ENCODE measurements around the gene SNX5.

SNX5 gene

GRCh38 chr20:17969884-17970409 is 1.4 kb upstream of the SNX5 start:
- Histone ChIP-seq H3K4me1 (ENCODE audit: control insufficient read depth, insufficient read depth, low read length, poor library complexity, severe bottlenecking) (peaks cover 30% of the 10 kb centered on the region), H3K4me3 (ENCODE audit: insufficient read depth, low read depth, low read length, poor library complexity, severe bottlenecking) (peak overlapping the region; percentile 90), H3K9me3 (ENCODE audit: control insufficient read depth, low read length) (no peaks in the 10 kb centered on the region), H3K36me3 (ENCODE audit: control insufficient read depth, insufficient read depth, low read length) (no peaks in the 10 kb centered on the region), H3K27me3 (replicated peaks; ENCODE audit: control insufficient read depth, insufficient read depth, low read length, poor library complexity, severe bottlenecking) (no peaks in the 10 kb centered on the region), H3K27ac (ENCODE audit: insufficient read depth, low read length, poor library complexity, severe bottlenecking) (peak overlapping the region; percentile 95)
- DNase-seq = peak in 2 of 3 donors; percentile 20

- Histone ChIP-seq H3K4me3 (ENCODE audit: insufficient read depth, low read depth, low read length, poor library complexity, severe bottlenecking) (peak overlapping the region; percentile 90), H3K9me3 (ENCODE audit: control insufficient read depth, low read length) (no peaks in the 10 kb centered on the region), H3K27me3 (replicated peaks; ENCODE audit: control insufficient read depth, insufficient read depth, low read length, poor library complexity, severe bottlenecking) (no peaks in the 10 kb centered on the region), H3K27ac (ENCODE audit: insufficient read depth, low read length, poor library complexity, severe bottlenecking) (peak overlapping the region; percentile 95), H3K4me1 (ENCODE audit: control insufficient read depth, insufficient read depth, low read length, poor library complexity, severe bottlenecking) (peaks cover 36% of the 10 kb centered on the region), H3K36me3 (ENCODE audit: control insufficient read depth, insufficient read depth, low read length) (no peaks in the 10 kb centered on the region)
- DNase-seq = peak; percentile 28 to 30 (median 29)
These were observed 787 bp upstream of the SNX5 start for GRCh38 chr20:17969278-17969883.

GRCh38 chr20:17967521-17968365 is 851 bp downstream of the SNX5 start:
- DNase-seq = peak in 1 of 3 donors; percentile 5
- peak overlapping the region; percentile 90 for H3K4me3 ChIP-seq (ENCODE audit: insufficient read depth, low read depth, low read length, poor library complexity, severe bottlenecking)
- no peaks in the 10 kb centered on the region for H3K27me3 ChIP-seq (replicated peaks; ENCODE audit: control insufficient read depth, insufficient read depth, low read length, poor library complexity, severe bottlenecking)
- no peaks in the 10 kb centered on the region for H3K9me3 ChIP-seq (ENCODE audit: control insufficient read depth, low read length)
- peak overlapping the region; percentile 95 for H3K27ac ChIP-seq (ENCODE audit: insufficient read depth, low read length, poor library complexity, severe bottlenecking)
- H3K36me3 ChIP-seq (ENCODE audit: control insufficient read depth, insufficient read depth, low read length) = no peaks in the 10 kb centered on the region
- H3K4me1 ChIP-seq (ENCODE audit: control insufficient read depth, insufficient read depth, low read length, poor library complexity, severe bottlenecking) = peaks cover 50% of the 10 kb centered on the region

- Histone ChIP-seq H3K36me3 (ENCODE audit: control insufficient read depth, insufficient read depth, low read length) (no peaks in the 10 kb centered on the region), H3K27ac (ENCODE audit: insufficient read depth, low read length, poor library complexity, severe bottlenecking) (peak overlapping the region; percentile 95), H3K4me3 (ENCODE audit: insufficient read depth, low read depth, low read length, poor library complexity, severe bottlenecking) (peak overlapping the region; percentile 90), H3K4me1 (ENCODE audit: control insufficient read depth, insufficient read depth, low read length, poor library complexity, severe bottlenecking) (peaks cover 50% of the 10 kb centered on the region), H3K9me3 (ENCODE audit: control insufficient read depth, low read length) (no peaks in the 10 kb centered on the region), H3K27me3 (replicated peaks; ENCODE audit: control insufficient read depth, insufficient read depth, low read length, poor library complexity, severe bottlenecking) (no peaks in the 10 kb centered on the region)
- no peak for DNase-seq
These were observed 1.9 kb downstream of the SNX5 start for GRCh38 chr20:17966432-17967310.

GRCh38 chr20:17965042-17965697 is 3.4 kb downstream of the SNX5 start:
- no peaks in the 10 kb centered on the region for H3K9me3 ChIP-seq (ENCODE audit: control insufficient read depth, low read length)
- no peaks in the 10 kb centered on the region for H3K27me3 ChIP-seq (replicated peaks; ENCODE audit: control insufficient read depth, insufficient read depth, low read length, poor library complexity, severe bottlenecking)
- H3K36me3 ChIP-seq (ENCODE audit: control insufficient read depth, insufficient read depth, low read length) = no peaks in the 10 kb centered on the region
- DNase-seq = no peak
- peaks cover 38% of the 10 kb centered on the region for H3K4me1 ChIP-seq (ENCODE audit: control insufficient read depth, insufficient read depth, low read length, poor library complexity, severe bottlenecking)
- peak overlapping the region; percentile 95 for H3K27ac ChIP-seq (ENCODE audit: insufficient read depth, low read length, poor library complexity, severe bottlenecking)
- peak overlapping the region; percentile 90 for H3K4me3 ChIP-seq (ENCODE audit: insufficient read depth, low read depth, low read length, poor library complexity, severe bottlenecking)

GRCh38 chr20:17964632-17965031 is 4.0 kb downstream of the SNX5 start:
- peak overlapping the region; percentile 19 for H3K4me3 ChIP-seq (ENCODE audit: insufficient read depth, low read depth, low read length, poor library complexity, severe bottlenecking)
- H3K9me3 ChIP-seq (ENCODE audit: control insufficient read depth, low read length) = no peaks in the 10 kb centered on the region
- H3K27ac ChIP-seq (ENCODE audit: insufficient read depth, low read length, poor library complexity, severe bottlenecking) = peak overlapping the region; percentile 95
- DNase-seq = no peak
- peaks cover 36% of the 10 kb centered on the region for H3K4me1 ChIP-seq (ENCODE audit: control insufficient read depth, insufficient read depth, low read length, poor library complexity, severe bottlenecking)
- H3K36me3 ChIP-seq (ENCODE audit: control insufficient read depth, insufficient read depth, low read length) = no peaks in the 10 kb centered on the region
- H3K27me3 ChIP-seq (replicated peaks; ENCODE audit: control insufficient read depth, insufficient read depth, low read length, poor library complexity, severe bottlenecking) = no peaks in the 10 kb centered on the region

GRCh38 chr20:17964073-17964472 is 4.5 kb downstream of the SNX5 start:
- peaks cover 42% of the 10 kb centered on the region for H3K4me1 ChIP-seq (ENCODE audit: control insufficient read depth, insufficient read depth, low read length, poor library complexity, severe bottlenecking)
- no peak overlapping the region for H3K4me3 ChIP-seq (ENCODE audit: insufficient read depth, low read depth, low read length, poor library complexity, severe bottlenecking)
- no peaks in the 10 kb centered on the region for H3K9me3 ChIP-seq (ENCODE audit: control insufficient read depth, low read length)
- DNase-seq = no peak
- no peaks in the 10 kb centered on the region for H3K36me3 ChIP-seq (ENCODE audit: control insufficient read depth, insufficient read depth, low read length)
- no peak overlapping the region for H3K27ac ChIP-seq (ENCODE audit: insufficient read depth, low read length, poor library complexity, severe bottlenecking)
- H3K27me3 ChIP-seq (replicated peaks; ENCODE audit: control insufficient read depth, insufficient read depth, low read length, poor library complexity, severe bottlenecking) = no peaks in the 10 kb centered on the region

GRCh38 chr20:17963114-17963897 is 5.3 kb downstream of the SNX5 start:
- no peaks in the 10 kb centered on the region for H3K36me3 ChIP-seq (ENCODE audit: control insufficient read depth, insufficient read depth, low read length)
- no peaks in the 10 kb centered on the region for H3K9me3 ChIP-seq (ENCODE audit: control insufficient read depth, low read length)
- no peaks in the 10 kb centered on the region for H3K27me3 ChIP-seq (replicated peaks; ENCODE audit: control insufficient read depth, insufficient read depth, low read length, poor library complexity, severe bottlenecking)
- DNase-seq = no peak
- H3K4me3 ChIP-seq (ENCODE audit: insufficient read depth, low read depth, low read length, poor library complexity, severe bottlenecking) = peak overlapping the region; percentile 4
- no peak overlapping the region for H3K27ac ChIP-seq (ENCODE audit: insufficient read depth, low read length, poor library complexity, severe bottlenecking)
- H3K4me1 ChIP-seq (ENCODE audit: control insufficient read depth, insufficient read depth, low read length, poor library complexity, severe bottlenecking) = peaks cover 45% of the 10 kb centered on the region

- Histone ChIP-seq H3K4me3 (ENCODE audit: insufficient read depth, low read depth, low read length, poor library complexity, severe bottlenecking) (no peak overlapping the region), H3K27me3 (replicated peaks; ENCODE audit: control insufficient read depth, insufficient read depth, low read length, poor library complexity, severe bottlenecking) (no peaks in the 10 kb centered on the region), H3K36me3 (ENCODE audit: control insufficient read depth, insufficient read depth, low read length) (peaks cover 4% of the 10 kb centered on the region), H3K4me1 (ENCODE audit: control insufficient read depth, insufficient read depth, low read length, poor library complexity, severe bottlenecking) (peaks cover 45% of the 10 kb centered on the region), H3K27ac (ENCODE audit: insufficient read depth, low read length, poor library complexity, severe bottlenecking) (no peak overlapping the region), H3K9me3 (ENCODE audit: control insufficient read depth, low read length) (no peaks in the 10 kb centered on the region)
- no peak for DNase-seq
These were observed 7.0 kb downstream of the SNX5 start for GRCh38 chr20:17961587-17961940.
